ENCODE data around the gene ASS1.

GRCh38 chr9:130523921-130524320 is 79.2 kb downstream of the ASS1 start:
- TF ChIP-seq CTCF (IDR thresholded peaks at IDR 0.05) (no peak), POLR2A (IDR thresholded peaks at IDR 0.05) (no peak)
